ENCODE results near the gene RPS19BP1.

RPS19BP1 gene

GRCh38 chr22:39487826-39488520 lies 44.6 kb downstream of the RPS19BP1 start:
- Histone ChIP-seq H3K4me3 (replicated peaks; ENCODE audit: low read depth, low read length) (no peak overlapping the region), H3K27me3 (replicated peaks; ENCODE audit: control insufficient read depth, insufficient read depth, low read length) (no peaks in the 10 kb centered on the region), H3K36me3 (ENCODE audit: control insufficient read depth, insufficient read depth, low read length) (peaks cover 28% of the 10 kb centered on the region)
- no peak for TF ChIP-seq CTCF (IDR thresholded peaks at IDR 0.05; ENCODE audit: insufficient read depth, low read length, poor library complexity, severe bottlenecking)
- no peak for DNase-seq (ENCODE audit: extremely low read depth, insufficient read length)

GRCh38 chr22:39486951-39487825 lies 45.4 kb downstream of the RPS19BP1 start:
- H3K27me3 ChIP-seq (replicated peaks; ENCODE audit: control insufficient read depth, insufficient read depth, low read length): no peaks in the 10 kb centered on the region
- DNase-seq (ENCODE audit: extremely low read depth, insufficient read length): no peak
- peaks cover 28% of the 10 kb centered on the region for H3K36me3 ChIP-seq (ENCODE audit: control insufficient read depth, insufficient read depth, low read length)
- TF ChIP-seq CTCF (IDR thresholded peaks at IDR 0.05; ENCODE audit: insufficient read depth, low read length, poor library complexity, severe bottlenecking): no peak
- no peak overlapping the region for H3K4me3 ChIP-seq (replicated peaks; ENCODE audit: low read depth, low read length)

- no peak overlapping the region for H3K4me3 ChIP-seq (replicated peaks; ENCODE audit: low read depth, low read length)
- no peak for DNase-seq (ENCODE audit: extremely low read depth, insufficient read length)
- H3K36me3 ChIP-seq (ENCODE audit: control insufficient read depth, insufficient read depth, low read length): peaks cover 29% of the 10 kb centered on the region
- no peak for TF ChIP-seq CTCF (IDR thresholded peaks at IDR 0.05; ENCODE audit: insufficient read depth, low read length, poor library complexity, severe bottlenecking)
- H3K27me3 ChIP-seq (replicated peaks; ENCODE audit: control insufficient read depth, insufficient read depth, low read length): no peaks in the 10 kb centered on the region
Measured at GRCh38 chr22:39482768-39483167, 49.8 kb downstream of the RPS19BP1 start.

- Histone ChIP-seq H3K4me3 (replicated peaks; ENCODE audit: low read depth, low read length) (no peak overlapping the region), H3K36me3 (ENCODE audit: control insufficient read depth, insufficient read depth, low read length) (peaks cover 28% of the 10 kb centered on the region), H3K27me3 (replicated peaks; ENCODE audit: control insufficient read depth, insufficient read depth, low read length) (no peaks in the 10 kb centered on the region)
- no peak for DNase-seq (ENCODE audit: extremely low read depth, insufficient read length)
- TF ChIP-seq CTCF (IDR thresholded peaks at IDR 0.05; ENCODE audit: insufficient read depth, low read length, poor library complexity, severe bottlenecking): no peak
Measured at GRCh38 chr22:39481595-39481994, 51.0 kb downstream of the RPS19BP1 start.

GRCh38 chr22:39481054-39481453 lies 51.5 kb downstream of the RPS19BP1 start:
- H3K4me3 ChIP-seq (replicated peaks; ENCODE audit: low read depth, low read length): no peak overlapping the region
- no peaks in the 10 kb centered on the region for H3K27me3 ChIP-seq (replicated peaks; ENCODE audit: control insufficient read depth, insufficient read depth, low read length)
- no peak for TF ChIP-seq CTCF (IDR thresholded peaks at IDR 0.05; ENCODE audit: insufficient read depth, low read length, poor library complexity, severe bottlenecking)
- no peak for DNase-seq (ENCODE audit: extremely low read depth, insufficient read length)
- peaks cover 33% of the 10 kb centered on the region for H3K36me3 ChIP-seq (ENCODE audit: control insufficient read depth, insufficient read depth, low read length)

Data from GM06990 (cell line).